Stimulated activated CD4-positive, alpha-beta T cell treated with anti-CD3 and anti-CD28 coated beads, Interleukin-12 subunit alpha, Interleukin-12 subunit beta, amount 100 ng/mL, for 24 hours (primary cell): Measurements from ENCODE around the gene FGF14.

Source experiments
- DNase-seq, 2 experiments: peaks; one replicate each; pipeline ENCODE4 v3.0.0-alpha.2; 2020; ENCODE audit warnings: low read depth in 2 of 2

The FGF14 gene

DNA sequence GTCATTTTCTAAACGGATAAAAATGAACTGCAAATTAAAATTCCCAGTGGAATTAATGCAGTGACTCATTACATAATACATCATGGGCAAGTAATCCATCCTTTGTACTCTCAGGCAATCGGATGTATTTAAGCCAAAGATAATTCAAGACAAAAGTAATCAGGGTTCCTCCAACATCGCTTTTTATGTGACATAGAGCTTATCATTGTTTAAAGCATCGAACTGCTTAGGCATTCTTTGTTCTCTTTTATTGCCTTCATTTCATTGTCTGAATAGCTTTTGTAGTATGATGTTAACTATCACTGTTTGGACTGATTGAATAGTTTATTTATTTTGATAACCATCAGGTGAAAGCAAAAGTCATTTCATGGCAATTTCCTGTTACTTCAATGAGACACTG, 740.0 kb downstream of the FGF14 start:
- no peak for DNase-seq
